NK-92 (cell line): ENCODE data around the gene GREB1L.
"Not testable (repeated sequence)": the region's sequence is repeated elsewhere in the genome, so short reads cannot be mapped to it uniquely, and the experiment has no call there.

Experiments used
- DNase-seq: peaks from one replicate; lab custom pipeline; 2025; ENCODE audit not compliant: unreplicated experiment; lab: John Stamatoyannopoulos, UW

The GREB1L gene

GRCh38 chr18:21303895-21304294 lies 61.9 kb downstream of the GREB1L start:
- DNase-seq = no peak

GRCh38 chr18:21305621-21306020 lies 63.6 kb downstream of the GREB1L start:
- DNase-seq = no peak

- DNase-seq = no peak
These were observed 64.3 kb downstream of the GREB1L start for GRCh38 chr18:21306368-21306767.

GRCh38 chr18:21307578-21307977 lies 65.5 kb downstream of the GREB1L start:
- DNase-seq = no peak

- no peak for DNase-seq
These were observed 67.2 kb downstream of the GREB1L start for GRCh38 chr18:21309248-21309647.

GRCh38 chr18:21311980-21312379 lies 69.9 kb downstream of the GREB1L start:
- DNase-seq = not testable (repeated sequence)

GRCh38 chr18:21313576-21313975 lies 71.5 kb downstream of the GREB1L start:
- no peak for DNase-seq

- no peak for DNase-seq
These were observed 72.7 kb downstream of the GREB1L start for GRCh38 chr18:21314724-21315123.

- not testable (repeated sequence) for DNase-seq
These were observed 73.1 kb downstream of the GREB1L start for GRCh38 chr18:21315126-21315525.

- no peak for DNase-seq
These were observed 73.7 kb downstream of the GREB1L start for GRCh38 chr18:21315741-21316197.

GRCh38 chr18:21316296-21316695 lies 74.3 kb downstream of the GREB1L start:
- no peak for DNase-seq

GRCh38 chr18:21321711-21322110 lies 79.7 kb downstream of the GREB1L start:
- DNase-seq = no peak

GRCh38 chr18:21327101-21327500 lies 85.1 kb downstream of the GREB1L start:
- DNase-seq = no peak

GRCh38 chr18:21330122-21330701 lies 88.2 kb downstream of the GREB1L start:
- no peak for DNase-seq

- no peak for DNase-seq
These were observed 89.0 kb downstream of the GREB1L start for GRCh38 chr18:21331065-21331464.

- no peak for DNase-seq
These were observed 94.0 kb downstream of the GREB1L start for GRCh38 chr18:21335927-21336488.

- DNase-seq = no peak
These were observed 94.8 kb downstream of the GREB1L start for GRCh38 chr18:21336846-21337245.

GRCh38 chr18:21341141-21341540 lies 99.1 kb downstream of the GREB1L start:
- no peak for DNase-seq

GRCh38 chr18:21342372-21342771 lies 100.3 kb downstream of the GREB1L start:
- DNase-seq = no peak

- DNase-seq = no peak
These were observed 102.8 kb downstream of the GREB1L start for GRCh38 chr18:21344860-21345259.

- DNase-seq = no peak
These were observed 103.8 kb downstream of the GREB1L start for GRCh38 chr18:21345840-21346239.

- DNase-seq = no peak
These were observed 117.7 kb downstream of the GREB1L start for GRCh38 chr18:21359746-21360145.

GRCh38 chr18:21361307-21361880 lies 119.4 kb downstream of the GREB1L start:
- no peak for DNase-seq
